K562 (cell line): Measurements from ENCODE around the gene TTLL10. TPM values are rescaled to one million over a fixed set of nuclear protein-coding genes. Genes with fewer than 3 reads are reported as not detected.

Experiments
- SMARCB1 ChIP-seq: IDR thresholded peaks from 2 replicates; pipeline ENCODE4 v1.6.1; 2011; ENCODE audit warnings: improper control_type of control experiment, low read depth; ENCODE audit not compliant: insufficient read length
- YY1 ChIP-seq, 3 experiments: IDR thresholded peaks; 2 replicates each; pipeline ENCODE4 v1.6.1; 2011; ENCODE audit warnings: low read length in 2 of 3, mild to moderate bottlenecking in 2 of 3, moderate library complexity in 2 of 3, borderline replicate concordance in 1 of 3, control low read depth in 1 of 3, low read depth in 1 of 3; ENCODE audit not compliant: insufficient read depth in 3 of 3, insufficient replicate concordance in 2 of 3, control insufficient read depth in 1 of 3, insufficient read length in 1 of 3; ENCODE audit errors: extremely low read depth in 1 of 3
- polyA plus RNA-seq, 8 experiments: library from polyadenylated mRNA; depleted of rRNA in 4 of 8; stranded (reverse) in 5 of 8; unstranded in 3 of 8; fragments of >200 nt; fragmentation: Nextera tagmentation in 2 of 8; fragmentation: Illumina TruSeq in 1 of 8; extraction: Ambion mirVana in 2 of 8; extraction: Trizol in 1 of 8; gene quantifications; 2 replicates each; pipeline versions ENCODE4 v1.2.1 to v1.2.3, GENCODE V29; 2011 to 2014; ENCODE audit warnings: inconsistent platforms in 1 of 8, missing spikeins in 1 of 8
- total RNA-seq, 7 experiments: library from RNA; depleted of rRNA in 6 of 7; stranded (reverse); fragments of >200 nt in 6 of 7; fragmentation: Illumina TruSeq in 2 of 7; extraction: Trizol in 2 of 7; gene quantifications; 2 replicates each; pipeline versions ENCODE4 v1.2.1 to v1.2.3, GENCODE V29; 2011 to 2021; ENCODE audit warnings: low replicate concordance in 1 of 7
- TF ChIP-seq, protein P1 (sequence below), 2 experiments: fragments of 450-650 bp; formaldehyde crosslinking in 1 of 2; IDR thresholded peaks; 2 replicates each; pipeline versions ENCODE4 v1.4.0 to v1.6.1; 2014 to 2020; ENCODE audit warnings: mild to moderate bottlenecking in 2 of 2, borderline replicate concordance in 1 of 2, low read depth in 1 of 2

Gene TTLL10
- total and polyA plus RNA-seq, 9 of the 15 experiments (the other 6 are each of a cell fraction or from before 2014, with no cell fraction given), result not detected

DNA sequence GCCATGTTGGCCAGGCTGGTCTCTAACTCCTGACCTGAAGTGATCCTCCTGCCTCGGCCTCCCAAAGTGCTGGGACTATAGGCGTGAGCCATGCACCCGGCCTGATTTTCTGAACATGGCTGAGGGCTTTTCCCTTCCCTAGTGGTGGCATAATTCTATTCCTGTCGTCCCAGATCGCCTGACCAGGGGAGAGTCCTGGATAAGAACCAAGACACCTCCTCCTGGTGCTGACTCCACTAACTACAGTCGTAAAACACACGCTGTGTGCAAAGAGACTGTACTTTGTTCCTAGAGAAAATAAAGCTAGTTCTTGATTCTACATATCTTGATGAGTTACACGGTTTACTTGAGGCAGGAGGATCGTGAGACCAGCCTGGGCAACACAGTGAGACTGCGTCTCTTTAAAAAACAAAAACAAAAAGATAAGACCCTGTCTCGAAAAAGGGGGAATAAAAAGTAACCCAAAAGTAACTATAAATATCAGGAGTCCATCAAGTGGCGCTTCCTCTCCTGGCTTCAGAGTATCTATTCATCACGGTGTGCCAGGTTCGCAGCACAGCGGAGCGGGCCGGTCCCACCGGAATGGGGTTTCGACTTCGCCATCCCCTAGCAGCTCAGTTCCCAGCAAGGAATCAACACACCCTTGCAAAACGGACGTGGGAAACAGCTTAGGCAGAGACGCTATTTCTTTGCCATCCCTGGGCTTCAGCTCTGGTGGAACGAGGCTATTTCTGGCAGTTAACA lies 57.1 kb downstream of the TTLL10 start (continued):
- TF ChIP-seq, protein P1, sequence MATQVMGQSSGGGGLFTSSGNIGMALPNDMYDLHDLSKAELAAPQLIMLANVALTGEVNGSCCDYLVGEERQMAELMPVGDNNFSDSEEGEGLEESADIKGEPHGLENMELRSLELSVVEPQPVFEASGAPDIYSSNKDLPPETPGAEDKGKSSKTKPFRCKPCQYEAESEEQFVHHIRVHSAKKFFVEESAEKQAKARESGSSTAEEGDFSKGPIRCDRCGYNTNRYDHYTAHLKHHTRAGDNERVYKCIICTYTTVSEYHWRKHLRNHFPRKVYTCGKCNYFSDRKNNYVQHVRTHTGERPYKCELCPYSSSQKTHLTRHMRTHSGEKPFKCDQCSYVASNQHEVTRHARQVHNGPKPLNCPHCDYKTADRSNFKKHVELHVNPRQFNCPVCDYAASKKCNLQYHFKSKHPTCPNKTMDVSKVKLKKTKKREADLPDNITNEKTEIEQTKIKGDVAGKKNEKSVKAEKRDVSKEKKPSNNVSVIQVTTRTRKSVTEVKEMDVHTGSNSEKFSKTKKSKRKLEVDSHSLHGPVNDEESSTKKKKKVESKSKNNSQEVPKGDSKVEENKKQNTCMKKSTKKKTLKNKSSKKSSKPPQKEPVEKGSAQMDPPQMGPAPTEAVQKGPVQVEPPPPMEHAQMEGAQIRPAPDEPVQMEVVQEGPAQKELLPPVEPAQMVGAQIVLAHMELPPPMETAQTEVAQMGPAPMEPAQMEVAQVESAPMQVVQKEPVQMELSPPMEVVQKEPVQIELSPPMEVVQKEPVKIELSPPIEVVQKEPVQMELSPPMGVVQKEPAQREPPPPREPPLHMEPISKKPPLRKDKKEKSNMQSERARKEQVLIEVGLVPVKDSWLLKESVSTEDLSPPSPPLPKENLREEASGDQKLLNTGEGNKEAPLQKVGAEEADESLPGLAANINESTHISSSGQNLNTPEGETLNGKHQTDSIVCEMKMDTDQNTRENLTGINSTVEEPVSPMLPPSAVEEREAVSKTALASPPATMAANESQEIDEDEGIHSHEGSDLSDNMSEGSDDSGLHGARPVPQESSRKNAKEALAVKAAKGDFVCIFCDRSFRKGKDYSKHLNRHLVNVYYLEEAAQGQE (IDR thresholded peaks at IDR 0.05; ENCODE audit: borderline replicate concordance), result peak; percentile 22; the same call in 1 of the 2 replicates
- TF ChIP-seq, protein P1 (CRISPR knock-in tag; IDR thresholded peaks at IDR 0.05; ENCODE audit: low read depth), result no peak
- TF ChIP-seq SMARCB1, result no peak
- peak in 1 of 3 experiments; percentile 7 for TF ChIP-seq YY1 (IDR thresholded peaks at IDR 0.05; ENCODE audit: borderline replicate concordance in 1 of 3, control insufficient read depth in 1 of 3, extremely low read depth in 1 of 3, insufficient read depth in 3 of 3, insufficient read length in 1 of 3, insufficient replicate concordance in 2 of 3, low read depth in 1 of 3, low read length in 2 of 3)
